Astrocyte of the hippocampus (primary cell): Measurements from ENCODE around the gene PHTF2.
"Not testable (repeated sequence)": the region's sequence is repeated elsewhere in the genome, so short reads cannot be mapped to it uniquely, and the experiment has no call there.

ENCODE experiments used
- DNase-seq: peaks from one replicate; pipeline ENCODE4 v3.0.0; 2011; ENCODE audit warnings: low read depth, low spot score

Gene PHTF2

GRCh38 chr7:77985974-77986339 lies 187.4 kb downstream of the PHTF2 start:
- no peak for DNase-seq

- peak; percentile 4 for DNase-seq
Measured at GRCh38 chr7:77989981-77990566, 191.5 kb downstream of the PHTF2 start.

DNA sequence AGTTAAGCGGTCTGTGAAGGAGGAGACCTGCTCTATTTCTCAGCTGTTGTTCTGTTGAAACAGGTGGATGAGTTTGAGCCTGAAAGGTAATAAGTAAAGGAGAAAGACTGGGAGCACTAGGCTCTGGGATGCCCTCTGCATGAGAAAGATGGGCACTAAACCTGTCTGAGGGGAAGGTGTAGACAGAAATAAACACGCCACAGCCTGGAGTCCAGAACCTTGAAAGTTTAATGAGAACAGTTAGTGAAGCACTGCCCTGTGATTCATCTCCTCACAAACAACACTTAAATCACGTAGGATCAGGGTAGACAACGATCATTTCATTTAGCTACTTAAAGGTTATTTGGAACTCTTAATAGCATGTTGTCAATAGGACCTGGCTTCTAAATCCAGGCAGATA lies 193.1 kb downstream of the PHTF2 start:
- DNase-seq = no peak

- no peak for DNase-seq
Measured at GRCh38 chr7:77993838-77994237, 195.3 kb downstream of the PHTF2 start.

DNA sequence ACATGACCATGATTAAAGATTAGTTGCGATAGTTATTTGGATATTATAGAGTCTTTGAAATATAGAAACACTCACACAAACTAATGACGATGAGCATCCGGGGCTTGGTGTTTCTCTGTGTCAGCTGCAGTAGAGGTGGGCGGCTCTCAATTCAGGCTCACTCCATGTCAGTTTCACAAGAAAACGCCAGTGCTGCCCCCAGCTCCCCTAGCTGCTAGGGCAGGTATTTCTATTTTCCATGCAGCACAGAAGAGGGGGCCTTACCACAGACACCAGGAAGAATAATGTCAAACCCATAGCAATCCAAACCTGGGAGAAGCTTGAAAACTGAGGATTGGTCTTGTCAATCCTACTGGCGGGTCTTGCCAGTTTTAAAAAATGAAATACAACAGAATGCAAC lies 197.1 kb downstream of the PHTF2 start:
- no peak for DNase-seq

GRCh38 chr7:77999168-77999567 lies 200.6 kb downstream of the PHTF2 start:
- not testable (repeated sequence) for DNase-seq

GRCh38 chr7:78002021-78002420 lies 203.4 kb downstream of the PHTF2 start:
- no peak for DNase-seq

DNA sequence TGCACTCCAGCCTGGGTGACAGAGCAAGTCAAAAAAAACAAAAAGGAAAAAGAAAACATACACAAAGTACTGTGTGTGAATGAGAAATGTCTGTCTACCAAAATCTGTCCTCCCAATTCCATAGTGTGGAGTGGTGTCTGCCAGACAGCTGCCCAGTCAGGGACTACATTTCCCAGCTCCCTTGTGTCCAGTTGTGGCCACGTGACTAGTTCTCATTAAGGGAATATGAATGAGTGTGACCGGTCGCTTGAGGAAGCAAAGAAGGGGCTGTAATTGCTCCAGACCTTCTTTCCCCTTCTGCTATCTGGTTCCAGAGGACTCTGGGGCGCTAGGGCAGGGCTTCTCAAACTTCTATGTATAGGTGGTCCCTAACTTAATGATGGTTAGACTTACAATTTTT lies 204.1 kb downstream of the PHTF2 start:
- no peak for DNase-seq

- DNase-seq = no peak
Measured at GRCh38 chr7:78006063-78006755, 207.6 kb downstream of the PHTF2 start.
